Measurements from ENCODE around the gene KIAA0319L. TPM values are rescaled to one million over a fixed set of nuclear protein-coding genes. Genes with fewer than 3 reads are reported as not detected.

Gene KIAA0319L
- total RNA-seq, 4 donors from 2014 or later = 28.5 to 35.7 (median 32.7) TPM

DNA sequence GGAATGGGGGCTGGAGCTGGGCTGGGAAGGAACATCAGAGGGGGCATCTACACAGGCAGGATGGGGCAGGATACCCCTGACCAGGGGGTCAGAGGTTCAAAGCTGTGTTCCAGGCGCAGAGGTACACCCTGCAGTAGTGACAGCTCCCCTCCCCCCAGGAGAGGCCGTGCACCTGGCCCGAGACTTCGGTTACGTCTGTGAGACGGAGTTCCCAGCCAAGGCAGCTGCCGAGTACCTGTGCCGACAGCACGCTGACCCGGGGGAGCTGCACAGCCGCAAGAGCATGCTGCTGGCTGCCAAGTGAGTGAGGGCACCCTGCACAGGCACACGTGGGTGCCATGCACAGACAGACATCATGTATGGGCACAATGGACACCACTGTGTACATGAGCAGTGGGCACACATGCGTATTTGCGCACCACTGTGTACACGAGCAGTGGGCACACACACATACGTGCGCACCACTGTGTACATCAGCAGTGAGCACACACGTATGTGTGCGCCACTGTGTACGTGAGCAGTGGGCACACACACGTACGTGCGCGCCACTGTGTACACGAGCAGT, 33.4 kb upstream of the KIAA0319L start:
- intact Hi-C loops (cut with DNase I) = no loop called here
- no peak for TF ChIP-seq POLR2AphosphoS5 (IDR thresholded peaks at IDR 0.05)
- no peak for TF ChIP-seq EP300 (IDR thresholded peaks at IDR 0.05)
- TF ChIP-seq, protein P1, sequence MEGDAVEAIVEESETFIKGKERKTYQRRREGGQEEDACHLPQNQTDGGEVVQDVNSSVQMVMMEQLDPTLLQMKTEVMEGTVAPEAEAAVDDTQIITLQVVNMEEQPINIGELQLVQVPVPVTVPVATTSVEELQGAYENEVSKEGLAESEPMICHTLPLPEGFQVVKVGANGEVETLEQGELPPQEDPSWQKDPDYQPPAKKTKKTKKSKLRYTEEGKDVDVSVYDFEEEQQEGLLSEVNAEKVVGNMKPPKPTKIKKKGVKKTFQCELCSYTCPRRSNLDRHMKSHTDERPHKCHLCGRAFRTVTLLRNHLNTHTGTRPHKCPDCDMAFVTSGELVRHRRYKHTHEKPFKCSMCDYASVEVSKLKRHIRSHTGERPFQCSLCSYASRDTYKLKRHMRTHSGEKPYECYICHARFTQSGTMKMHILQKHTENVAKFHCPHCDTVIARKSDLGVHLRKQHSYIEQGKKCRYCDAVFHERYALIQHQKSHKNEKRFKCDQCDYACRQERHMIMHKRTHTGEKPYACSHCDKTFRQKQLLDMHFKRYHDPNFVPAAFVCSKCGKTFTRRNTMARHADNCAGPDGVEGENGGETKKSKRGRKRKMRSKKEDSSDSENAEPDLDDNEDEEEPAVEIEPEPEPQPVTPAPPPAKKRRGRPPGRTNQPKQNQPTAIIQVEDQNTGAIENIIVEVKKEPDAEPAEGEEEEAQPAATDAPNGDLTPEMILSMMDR (IDR thresholded peaks at IDR 0.05) = no peak
- TF ChIP-seq POLR2A (IDR thresholded peaks at IDR 0.05; ENCODE audit: low read depth) = no peak
- WGBS = 94% methylated on average over 14 of the region's 25 CpGs
- DNase-seq (ENCODE audit: extremely low spot score) = no peak
- Histone ChIP-seq H3K27ac (replicated peaks in 1 of 4) (no peak overlapping the region), H3K36me3 (peaks cover 0 to 13% (median 6%) of the 10 kb centered on the region in 4 donors), H3K4me1 (peaks cover 0 to 4% (median 0%) of the 10 kb centered on the region in 4 donors), H3K27me3 (no peaks in the 10 kb centered on the region), H3K4me3 (no peak overlapping the region), H3K9me3 (no peaks in the 10 kb centered on the region)

DNA sequence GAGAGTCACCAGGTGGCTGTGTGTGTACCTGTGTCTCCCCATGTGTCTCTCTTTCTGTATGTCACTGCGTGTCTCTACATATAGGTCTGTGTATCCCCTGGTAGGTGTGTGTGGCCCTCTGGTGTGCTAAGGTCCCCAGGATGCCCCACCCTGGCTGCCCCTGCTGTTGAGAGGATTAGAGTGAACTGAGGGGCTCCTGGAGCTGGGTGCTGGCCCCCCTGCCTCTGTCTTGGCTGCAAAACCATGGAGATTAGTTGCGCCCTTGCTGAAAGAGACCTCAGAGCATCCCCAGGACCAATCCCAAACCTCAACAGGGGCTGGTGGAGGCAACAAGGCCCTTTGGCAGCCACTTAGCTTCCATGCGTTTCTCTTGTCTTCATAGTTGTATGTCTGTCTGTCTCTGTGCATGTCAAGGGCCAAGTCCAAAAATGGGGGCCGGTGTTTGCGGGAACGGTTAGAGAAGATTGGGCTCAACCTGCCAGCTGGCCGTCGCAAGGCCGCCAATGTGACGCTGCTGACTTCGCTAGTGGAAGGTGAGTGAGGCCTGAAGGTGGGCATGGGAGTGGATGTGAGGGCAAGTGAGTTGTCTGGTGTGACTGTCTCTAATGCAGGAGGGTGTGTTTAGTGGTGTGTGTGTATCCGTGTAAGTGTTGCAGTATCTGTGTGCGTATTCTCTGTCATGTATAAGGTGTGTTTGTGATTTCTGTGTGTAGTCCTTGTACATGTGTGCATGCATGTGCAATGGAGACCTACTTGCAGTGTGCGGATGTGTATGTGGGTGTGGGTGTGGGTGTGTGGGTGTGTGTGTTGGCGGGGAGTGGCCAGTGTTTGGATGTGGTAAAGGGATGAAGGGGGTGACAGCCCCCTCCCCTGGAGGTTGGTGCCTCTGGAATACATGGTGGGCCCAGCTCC, 32.6 kb upstream of the KIAA0319L start:
- Histone ChIP-seq H3K36me3 (peaks cover 0 to 10% (median 5%) of the 10 kb centered on the region in 4 donors), H3K9me3 (no peaks in the 10 kb centered on the region), H3K27ac (replicated peaks in 1 of 4) (no peak overlapping the region), H3K4me3 (no peak overlapping the region), H3K4me1 (peaks cover 0 to 4% (median 0%) of the 10 kb centered on the region in 4 donors), H3K27me3 (no peaks in the 10 kb centered on the region)
- intact Hi-C loops (cut with DNase I) = no loop called here
- TF ChIP-seq POLR2AphosphoS5 (IDR thresholded peaks at IDR 0.05) (no peak), POLR2A (IDR thresholded peaks at IDR 0.05; ENCODE audit: low read depth) (no peak), EP300 (IDR thresholded peaks at IDR 0.05) (no peak)
- TF ChIP-seq, protein P1 (IDR thresholded peaks at IDR 0.05) = no peak
- no peak for DNase-seq (ENCODE audit: extremely low spot score)
- WGBS = 94% methylated on average over 15 of the region's 15 CpGs

GRCh38 chr1:35588197-35588910, 31.2 kb upstream of the KIAA0319L start:
- WGBS = 73% methylated on average over 21 of the region's 21 CpGs
- no peak for DNase-seq (ENCODE audit: extremely low spot score)
- Histone ChIP-seq H3K4me3 (no peak overlapping the region), H3K4me1 (no peaks in the 10 kb centered on the region), H3K27me3 (no peaks in the 10 kb centered on the region), H3K27ac (replicated peaks in 1 of 4) (no peak overlapping the region), H3K9me3 (no peaks in the 10 kb centered on the region), H3K36me3 (peaks cover 0 to 10% (median 5%) of the 10 kb centered on the region in 4 donors)
- intact Hi-C loops (cut with DNase I) = no loop called here
- TF ChIP-seq EP300 (IDR thresholded peaks at IDR 0.05) (no peak), POLR2A (IDR thresholded peaks at IDR 0.05; ENCODE audit: low read depth) (no peak), POLR2AphosphoS5 (IDR thresholded peaks at IDR 0.05) (no peak)
- TF ChIP-seq, protein P1 (IDR thresholded peaks at IDR 0.05) = no peak

DNA sequence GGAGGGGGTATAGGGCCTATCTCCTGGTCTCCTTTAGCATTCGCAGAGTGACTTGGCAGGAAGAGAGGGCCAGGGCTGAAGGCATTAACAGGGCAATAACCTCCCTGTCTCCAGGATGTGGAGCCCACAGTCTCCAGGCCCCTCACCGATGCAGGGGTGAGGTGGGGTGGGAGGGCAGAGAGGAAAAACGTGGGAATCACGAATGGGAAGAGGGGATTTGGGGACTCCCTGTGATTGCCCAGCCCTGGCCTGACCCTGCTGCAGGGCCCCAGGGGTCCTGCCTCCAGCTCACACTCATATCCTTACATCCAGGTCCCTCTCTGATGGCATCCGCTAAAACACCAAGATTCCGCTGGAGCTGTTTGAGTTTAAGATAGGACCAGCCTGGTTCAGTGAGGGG, 30.5 kb upstream of the KIAA0319L start:
- no peak for DNase-seq (ENCODE audit: extremely low spot score)
- Histone ChIP-seq H3K4me1 (no peaks in the 10 kb centered on the region), H3K27ac (replicated peaks in 1 of 4) (no peak overlapping the region), H3K36me3 (peaks cover 0 to 10% (median 5%) of the 10 kb centered on the region in 4 donors), H3K27me3 (no peaks in the 10 kb centered on the region), H3K4me3 (no peak overlapping the region), H3K9me3 (no peaks in the 10 kb centered on the region)
- intact Hi-C loops (cut with DNase I) = no loop called here
- no peak for TF ChIP-seq EP300 (IDR thresholded peaks at IDR 0.05)
- no peak for TF ChIP-seq POLR2A (IDR thresholded peaks at IDR 0.05; ENCODE audit: low read depth)
- TF ChIP-seq, protein P1 (IDR thresholded peaks at IDR 0.05) = no peak
- no peak for TF ChIP-seq POLR2AphosphoS5 (IDR thresholded peaks at IDR 0.05)
- WGBS = 84% methylated on average over 6 of the region's 6 CpGs

All from esophagus muscularis mucosa (tissue), 4 donors.